GM19351 (cell line): ENCODE data around the gene DSCAM.

ENCODE experiments used
- ATAC-seq: cut with Tn5 transposase; IDR thresholded peaks from one replicate; pipeline ENCODE4 v1.9.1; 2021; ENCODE audit warnings: mild to moderate bottlenecking, moderate library complexity; ENCODE audit not compliant: unreplicated experiment

Gene DSCAM

DNA sequence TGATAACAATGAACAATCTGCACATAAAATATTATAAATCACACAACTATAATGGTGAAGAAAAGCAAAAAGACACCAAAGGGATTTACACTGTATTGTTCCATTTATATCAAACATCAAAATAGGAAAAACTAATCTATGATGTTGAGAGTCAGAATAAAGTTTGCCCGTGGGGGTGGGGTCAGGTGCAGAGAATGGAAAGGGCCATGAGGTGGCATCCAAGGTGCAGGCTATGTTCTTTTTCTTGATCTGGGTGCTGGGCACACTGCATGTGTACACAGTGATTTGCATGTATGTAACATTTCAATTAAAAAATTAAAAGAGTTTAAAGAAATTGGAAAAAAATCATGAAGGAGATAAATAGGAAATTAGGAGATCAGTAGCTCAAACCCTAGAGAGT is 127.3 kb downstream of the DSCAM start:
- ATAC-seq = no peak

GRCh38 chr21:40717028-40717427 is 129.9 kb downstream of the DSCAM start:
- ATAC-seq = no peak

DNA sequence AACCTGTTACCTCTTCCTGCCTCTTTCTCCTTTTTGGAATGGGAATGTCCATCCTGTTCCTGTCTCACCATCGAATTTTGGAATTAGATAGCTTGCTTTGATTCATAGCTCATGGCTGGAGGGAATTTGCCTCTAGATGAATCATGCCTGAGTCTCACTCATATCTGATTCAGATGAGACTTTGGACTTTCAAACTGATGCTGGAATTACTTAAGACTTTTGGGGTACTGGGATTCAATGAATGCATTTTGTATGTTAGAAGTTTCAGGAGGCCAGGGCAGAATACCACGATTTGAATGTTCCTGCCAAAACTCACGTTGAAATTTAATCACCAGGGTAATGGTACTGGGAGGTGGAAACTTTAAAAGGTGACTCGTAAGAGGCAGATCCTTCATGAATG is 132.4 kb downstream of the DSCAM start:
- ATAC-seq = no peak

DNA sequence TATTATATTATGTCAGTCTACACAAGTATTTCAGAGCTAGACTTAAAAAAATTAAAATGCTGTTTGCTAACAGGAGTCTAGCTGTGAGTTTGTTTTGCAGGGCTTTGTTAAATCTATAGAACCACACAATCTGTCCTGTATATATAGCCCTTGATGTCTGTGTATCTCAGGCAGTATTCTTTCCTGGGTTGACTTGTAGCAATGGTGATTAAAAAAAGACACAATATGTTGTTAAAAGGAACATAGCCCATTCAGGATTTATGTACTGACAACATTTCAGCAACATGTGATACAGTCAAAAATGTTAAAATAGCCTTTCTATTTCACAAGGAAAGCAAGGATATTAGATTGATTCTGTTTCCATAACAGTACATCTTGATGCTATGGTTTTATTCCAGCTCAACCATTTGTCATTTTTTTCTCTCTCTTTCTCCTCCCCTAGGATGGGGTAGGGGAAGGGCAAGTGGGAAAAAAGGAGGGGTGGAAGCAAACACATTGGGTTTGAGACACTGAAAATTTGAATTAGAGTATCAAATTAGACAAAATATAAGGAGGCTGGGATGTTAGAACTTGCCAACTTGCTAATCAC is 139.2 kb downstream of the DSCAM start:
- ATAC-seq = no peak

GRCh38 chr21:40706806-40707655 is 139.9 kb downstream of the DSCAM start:
- ATAC-seq = no peak

- ATAC-seq = no peak
These were observed 140.8 kb downstream of the DSCAM start for GRCh38 chr21:40706176-40706575.

- no peak for ATAC-seq
These were observed 142.8 kb downstream of the DSCAM start for GRCh38 chr21:40704141-40704540.

- no peak for ATAC-seq
These were observed 147.6 kb downstream of the DSCAM start for GRCh38 chr21:40699366-40699765.

- no peak for ATAC-seq
These were observed 150.7 kb downstream of the DSCAM start for GRCh38 chr21:40696246-40696645.

GRCh38 chr21:40689840-40690360 is 157.1 kb downstream of the DSCAM start:
- no peak for ATAC-seq

GRCh38 chr21:40689217-40689616 is 157.7 kb downstream of the DSCAM start:
- no peak for ATAC-seq

DNA sequence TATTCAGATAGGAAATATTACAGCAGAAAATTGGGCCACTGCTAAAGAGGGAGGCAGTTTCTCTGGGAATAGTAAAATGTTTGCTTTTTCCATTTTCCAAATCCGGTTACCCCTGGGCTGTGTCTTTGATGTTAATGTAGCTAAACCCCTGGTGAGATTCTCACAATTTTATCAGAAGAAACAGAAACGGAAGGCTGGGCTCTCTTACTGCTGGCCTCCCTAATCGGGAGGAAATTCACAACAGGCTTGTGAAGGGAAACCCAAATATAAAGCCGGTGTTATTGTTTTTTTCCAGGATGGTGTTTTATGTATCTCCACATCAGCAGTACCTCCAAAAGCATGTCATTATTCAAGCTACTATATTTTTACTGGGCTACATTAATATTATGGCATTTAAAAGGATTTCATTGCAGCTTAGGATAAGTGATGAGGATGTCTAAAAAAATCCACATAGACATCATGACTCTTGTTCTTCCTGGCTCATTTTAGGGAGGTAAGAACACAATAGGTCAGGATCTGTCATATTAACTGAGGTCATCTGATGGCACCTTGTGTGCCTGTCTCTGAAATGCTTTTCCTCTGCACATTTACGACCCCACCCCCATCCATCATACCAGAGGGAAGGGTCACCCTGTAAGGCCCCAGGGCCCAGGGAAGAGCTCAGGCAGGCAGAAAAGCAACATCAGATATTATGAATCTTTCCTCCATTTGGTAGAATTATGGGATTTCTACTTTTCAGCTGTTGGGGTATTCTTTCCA is 158.7 kb downstream of the DSCAM start:
- no peak for ATAC-seq

- no peak for ATAC-seq
These were observed 159.3 kb downstream of the DSCAM start for GRCh38 chr21:40687625-40688024.

DNA sequence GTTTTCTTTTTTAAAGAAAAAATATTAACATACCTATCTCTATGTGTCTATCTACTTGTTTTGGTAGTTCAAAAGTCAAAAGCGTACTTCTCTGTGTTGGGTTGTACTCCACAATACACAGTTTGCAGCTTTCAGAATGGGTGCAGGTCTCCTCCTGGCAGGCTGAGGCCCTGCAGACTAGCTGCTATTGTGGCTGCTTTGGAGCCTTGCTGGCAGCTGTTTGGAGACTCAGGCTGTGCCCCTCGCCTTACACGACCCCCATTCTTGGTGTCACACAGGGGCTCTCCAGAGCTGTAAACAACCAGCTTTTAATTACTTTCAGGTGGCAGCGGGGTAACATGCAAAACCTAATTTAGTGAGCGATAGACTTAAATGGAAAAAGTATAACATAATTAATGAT is 160.4 kb downstream of the DSCAM start:
- ATAC-seq = no peak

DNA sequence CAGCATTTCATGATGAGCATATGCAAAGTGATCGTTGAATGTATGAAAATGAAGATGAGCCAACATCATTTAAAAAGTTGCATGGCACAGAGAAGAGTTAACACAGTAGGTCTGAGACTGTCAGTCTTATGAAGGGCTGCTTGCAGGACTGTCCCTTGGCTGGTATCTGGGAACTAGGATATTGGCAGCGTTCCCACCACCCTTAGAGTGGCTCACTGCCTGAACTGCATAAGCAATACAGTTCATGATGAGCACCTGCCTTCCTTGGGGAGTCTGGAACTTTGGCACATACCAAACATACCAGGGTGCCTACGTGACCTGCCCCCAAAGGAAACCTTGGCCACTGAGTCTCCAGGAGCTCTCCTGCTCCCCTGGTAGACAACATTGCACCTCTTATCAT is 161.8 kb downstream of the DSCAM start:
- ATAC-seq = no peak

DNA sequence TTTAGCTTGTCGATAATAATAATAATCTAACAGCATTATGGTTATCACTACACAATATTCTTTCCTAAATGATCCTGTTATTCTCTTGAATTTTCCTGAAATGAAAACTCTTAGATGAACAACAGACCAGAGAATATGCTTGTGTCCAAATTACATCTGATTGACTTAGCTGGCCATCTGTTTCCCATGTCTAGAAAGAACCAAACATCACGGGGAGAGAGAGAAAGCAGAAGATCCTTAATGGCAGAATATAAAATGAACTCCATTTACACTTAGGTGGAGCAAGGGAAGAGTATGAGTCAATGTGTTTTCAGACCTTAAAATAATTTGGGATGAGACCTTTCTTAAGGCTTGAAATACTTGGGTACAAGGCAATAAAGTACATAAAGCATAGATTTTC is 162.2 kb downstream of the DSCAM start:
- no peak for ATAC-seq

- ATAC-seq = no peak
These were observed 163.6 kb downstream of the DSCAM start for GRCh38 chr21:40683349-40683748.

- no peak for ATAC-seq
These were observed 165.6 kb downstream of the DSCAM start for GRCh38 chr21:40681164-40681859.

DNA sequence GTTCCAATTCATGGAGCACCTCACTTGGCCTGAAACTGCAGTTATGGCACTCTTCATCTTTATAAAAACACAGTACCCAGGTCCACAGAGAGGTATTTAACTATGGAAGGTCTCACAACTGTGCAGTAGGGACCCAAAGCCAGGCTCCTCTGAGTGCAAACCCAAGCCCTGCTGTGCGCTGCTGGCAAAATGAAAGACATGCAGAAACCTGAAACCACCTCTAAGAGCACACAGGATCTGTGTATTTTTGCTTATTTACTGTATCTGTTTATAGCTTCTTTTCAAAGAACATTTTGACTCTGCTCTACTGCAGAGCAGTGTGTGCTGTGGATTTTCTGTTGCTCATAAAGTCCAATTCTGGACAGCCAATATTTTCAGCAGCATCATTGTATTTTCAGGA is 166.6 kb downstream of the DSCAM start:
- no peak for ATAC-seq

DNA sequence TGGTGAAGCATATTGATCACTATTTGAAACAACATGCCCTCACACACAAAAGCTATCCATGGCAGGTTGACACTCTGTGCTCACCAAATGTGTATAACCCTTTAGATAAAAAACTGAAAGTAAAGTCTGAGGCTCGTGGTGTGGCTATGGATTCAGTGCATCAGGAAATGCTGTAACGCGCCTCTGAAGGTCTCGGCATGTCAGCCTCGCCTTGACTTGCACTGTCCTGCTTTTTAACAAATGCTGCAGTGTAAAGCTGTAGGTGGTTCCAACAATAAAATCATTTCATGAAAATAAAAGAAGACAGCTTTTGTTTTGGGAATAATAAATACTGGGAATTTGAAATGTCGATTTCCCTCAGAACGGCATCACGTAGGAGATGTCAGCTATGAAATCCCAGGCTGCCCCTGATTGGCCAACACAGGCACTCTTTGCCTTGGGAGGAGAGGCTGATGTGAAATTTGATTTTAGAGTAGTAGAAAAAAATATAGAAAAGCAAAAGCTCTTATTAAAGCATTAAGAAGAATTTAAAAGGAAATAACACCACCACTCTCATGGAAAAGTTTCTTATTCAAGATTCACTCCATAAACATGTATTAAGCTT is 168.2 kb downstream of the DSCAM start:
- no peak for ATAC-seq

GRCh38 chr21:40675017-40675416 is 171.9 kb downstream of the DSCAM start:
- ATAC-seq = no peak
